ENCODE results near the gene IRF6.

IRF6 gene

DNA sequence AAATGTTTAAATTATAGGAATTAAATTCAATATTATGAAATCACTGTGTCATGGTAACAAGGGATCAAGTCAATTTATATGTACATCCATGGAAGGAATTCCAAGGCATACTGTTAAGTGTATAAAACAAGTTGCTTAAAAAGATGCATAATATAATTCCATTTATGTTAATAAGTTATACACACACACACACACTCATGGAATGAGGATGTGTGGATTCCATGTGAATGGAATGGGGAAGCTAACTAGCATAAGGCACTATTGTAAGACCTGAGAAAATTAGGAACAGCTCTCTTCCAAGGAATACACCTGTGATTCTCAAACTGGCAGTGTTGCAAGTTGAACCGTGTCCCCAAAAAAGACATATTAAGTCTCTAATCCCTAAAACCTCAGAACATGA is 67.7 kb downstream of the IRF6 start:
- TF ChIP-seq, protein P1, sequence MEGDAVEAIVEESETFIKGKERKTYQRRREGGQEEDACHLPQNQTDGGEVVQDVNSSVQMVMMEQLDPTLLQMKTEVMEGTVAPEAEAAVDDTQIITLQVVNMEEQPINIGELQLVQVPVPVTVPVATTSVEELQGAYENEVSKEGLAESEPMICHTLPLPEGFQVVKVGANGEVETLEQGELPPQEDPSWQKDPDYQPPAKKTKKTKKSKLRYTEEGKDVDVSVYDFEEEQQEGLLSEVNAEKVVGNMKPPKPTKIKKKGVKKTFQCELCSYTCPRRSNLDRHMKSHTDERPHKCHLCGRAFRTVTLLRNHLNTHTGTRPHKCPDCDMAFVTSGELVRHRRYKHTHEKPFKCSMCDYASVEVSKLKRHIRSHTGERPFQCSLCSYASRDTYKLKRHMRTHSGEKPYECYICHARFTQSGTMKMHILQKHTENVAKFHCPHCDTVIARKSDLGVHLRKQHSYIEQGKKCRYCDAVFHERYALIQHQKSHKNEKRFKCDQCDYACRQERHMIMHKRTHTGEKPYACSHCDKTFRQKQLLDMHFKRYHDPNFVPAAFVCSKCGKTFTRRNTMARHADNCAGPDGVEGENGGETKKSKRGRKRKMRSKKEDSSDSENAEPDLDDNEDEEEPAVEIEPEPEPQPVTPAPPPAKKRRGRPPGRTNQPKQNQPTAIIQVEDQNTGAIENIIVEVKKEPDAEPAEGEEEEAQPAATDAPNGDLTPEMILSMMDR (IDR thresholded peaks at IDR 0.05; ENCODE audit: insufficient read depth, low read depth, low read length, missing control alignments) = no peak
- no peak overlapping the region for H3K4me3 ChIP-seq (ENCODE audit: low read depth, low read length)
- DNase-seq (ENCODE audit: low read depth) = no peak

DNA sequence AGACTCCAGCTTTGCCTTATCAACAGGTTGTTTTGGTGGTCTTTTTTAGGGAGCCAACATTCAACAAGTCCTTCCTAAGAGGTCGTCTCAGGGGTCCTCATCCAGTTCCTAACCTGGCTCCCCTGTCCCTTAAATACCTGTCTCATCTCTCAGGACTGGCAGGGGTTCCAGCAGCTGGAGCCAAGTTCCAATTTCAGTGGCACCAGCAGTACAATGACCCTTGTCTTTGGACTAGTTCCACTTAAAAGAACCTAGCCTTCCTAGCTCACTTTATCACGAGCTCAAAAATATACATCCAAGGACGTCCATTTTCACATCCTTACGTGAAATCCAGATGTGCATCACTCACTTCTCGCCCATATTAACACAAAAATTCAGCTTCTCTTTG is 68.8 kb downstream of the IRF6 start:
- no peak for DNase-seq (ENCODE audit: low read depth)
- TF ChIP-seq, protein P1 (IDR thresholded peaks at IDR 0.05; ENCODE audit: insufficient read depth, low read depth, low read length, missing control alignments) = no peak
- H3K4me3 ChIP-seq (ENCODE audit: low read depth, low read length) = no peak overlapping the region

DNA sequence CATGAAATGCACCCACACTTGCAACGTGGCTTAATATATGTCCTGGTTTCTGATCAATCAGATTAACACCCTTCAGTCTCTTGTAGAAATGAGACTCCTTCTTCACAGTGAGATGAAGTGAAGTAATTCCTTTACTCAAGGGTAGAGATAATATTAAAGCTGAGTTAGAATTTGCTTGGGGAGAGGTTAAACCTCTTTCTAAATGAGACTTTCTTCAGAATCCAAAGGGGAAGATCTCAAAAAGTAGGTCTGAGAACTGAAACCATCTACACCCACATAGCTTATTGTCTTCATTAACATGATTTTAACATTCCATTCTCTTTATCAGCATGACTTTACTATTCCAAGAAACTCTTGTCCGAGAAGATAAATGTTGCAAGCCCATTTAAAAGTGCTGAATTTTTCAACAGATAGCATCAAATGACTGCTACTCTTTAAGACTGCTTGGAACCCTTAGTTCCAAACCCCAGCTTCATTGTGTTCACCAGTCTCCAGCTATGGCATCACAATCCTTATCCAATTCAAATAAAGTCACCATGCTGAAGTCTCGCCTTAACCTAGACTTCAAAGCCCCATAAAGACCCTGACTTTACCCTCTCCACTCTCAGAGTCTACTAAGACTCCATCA is 69.3 kb downstream of the IRF6 start:
- DNase-seq (ENCODE audit: low read depth) = no peak
- H3K4me3 ChIP-seq (ENCODE audit: low read depth, low read length) = no peak overlapping the region
- TF ChIP-seq, protein P1 (IDR thresholded peaks at IDR 0.05; ENCODE audit: insufficient read depth, low read depth, low read length, missing control alignments) = no peak
